Activated CD4-positive, alpha-beta T cell treated with anti-CD3 and anti-CD28 coated beads, Interleukin-2, amount 50 U/mL, for 24 hours (primary cell): ENCODE results near the gene UBAP1.
"Not testable (repeated sequence)": the region's sequence is repeated elsewhere in the genome, so short reads cannot be mapped to it uniquely, and the experiment has no call there.

Experiments
- DNase-seq, 2 donors: peaks; one replicate each; pipeline ENCODE4 v3.0.0-alpha.2; 2020; ENCODE audit warnings: low read depth in 1 of 2, low spot score in 1 of 2

Gene UBAP1

GRCh38 chr9:34256987-34257585, 78.2 kb downstream of the UBAP1 start:
- no peak for DNase-seq

- no peak for DNase-seq
Observed at GRCh38 chr9:34259315-34259714, 80.5 kb downstream of the UBAP1 start.

DNA sequence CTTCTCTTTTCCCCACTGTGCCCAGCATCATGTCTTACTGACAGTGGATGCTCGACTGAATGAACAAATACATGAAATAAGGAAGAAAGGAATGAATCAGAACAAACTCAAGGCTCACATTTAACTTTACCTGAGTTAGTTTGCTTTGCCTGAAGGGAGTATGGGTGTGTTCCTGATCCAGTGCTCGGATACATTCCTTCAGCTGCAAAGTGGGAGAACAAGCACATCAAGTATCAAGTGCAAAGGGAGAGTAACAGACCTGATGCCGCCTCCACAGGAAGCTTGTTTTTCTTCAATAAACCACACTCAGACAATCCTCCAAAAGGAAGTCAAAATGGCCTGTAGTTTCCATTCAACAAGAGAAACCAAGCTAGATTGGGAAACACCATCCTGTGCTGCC, 84.1 kb downstream of the UBAP1 start:
- no peak for DNase-seq

- no peak for DNase-seq
Observed at GRCh38 chr9:34267660-34268059, 88.8 kb downstream of the UBAP1 start.

GRCh38 chr9:34271265-34272006, 92.6 kb downstream of the UBAP1 start:
- no peak for DNase-seq

DNA sequence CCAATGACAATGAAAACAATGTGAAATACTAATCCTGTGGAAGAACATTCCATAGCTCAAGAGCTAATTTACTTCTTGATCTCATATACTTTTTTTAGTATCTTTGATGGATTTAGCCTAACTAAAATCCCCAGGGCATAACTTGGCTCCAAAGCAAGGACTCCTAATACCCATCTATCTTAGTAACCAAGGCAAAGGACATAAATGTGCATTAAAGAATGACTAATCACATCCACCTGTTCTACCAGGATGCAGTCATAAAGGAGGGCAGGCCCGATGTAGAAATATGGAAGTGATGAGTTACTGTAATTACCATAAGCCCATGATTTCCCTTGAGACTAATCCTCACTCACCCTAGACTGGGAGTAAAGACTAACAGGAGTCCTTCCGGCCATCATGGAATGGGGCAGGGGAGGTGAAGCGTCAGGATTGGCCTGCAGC, 93.3 kb downstream of the UBAP1 start:
- DNase-seq = no peak

GRCh38 chr9:34273588-34273987, 94.7 kb downstream of the UBAP1 start:
- not testable (repeated sequence) for DNase-seq

- DNase-seq = no peak
Observed at GRCh38 chr9:34275811-34276210, 97.0 kb downstream of the UBAP1 start.

DNA sequence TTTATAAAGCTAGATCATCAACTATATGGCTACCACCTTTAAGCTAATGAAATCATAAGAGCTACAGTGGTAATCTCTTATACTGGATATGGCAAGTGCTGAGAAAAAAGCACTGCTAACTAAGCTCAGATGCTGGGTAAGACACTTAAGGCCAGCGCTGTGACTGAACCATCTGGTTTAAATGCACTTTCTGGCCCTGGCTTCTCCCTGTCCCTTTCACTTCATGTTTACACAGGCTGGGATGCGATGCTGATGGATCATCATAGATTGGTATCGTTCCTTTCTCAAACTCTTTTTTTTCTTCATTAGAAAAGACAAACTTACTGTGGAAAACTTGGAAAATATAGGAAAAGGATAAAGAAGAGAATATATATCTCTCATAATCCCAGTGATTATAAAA, 97.9 kb downstream of the UBAP1 start:
- DNase-seq = no peak

DNA sequence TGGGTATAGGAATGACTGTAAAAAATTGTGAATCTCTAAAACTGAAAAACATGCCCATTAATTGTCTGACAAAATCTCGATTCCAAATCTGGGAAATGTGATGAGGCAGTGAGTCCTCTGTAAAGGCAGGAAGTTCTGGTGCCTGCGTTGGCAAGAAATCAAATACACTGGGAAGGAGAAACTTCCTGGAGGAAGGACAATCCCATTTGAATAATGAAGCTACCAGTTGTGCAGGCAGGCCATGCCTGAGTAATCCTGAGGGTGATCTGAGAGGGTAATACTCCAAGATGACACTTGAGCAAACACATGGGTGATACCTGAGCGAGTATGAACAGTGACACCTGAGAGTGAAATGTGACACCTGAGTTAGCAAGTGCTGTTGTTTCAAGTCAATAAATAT, 100.6 kb downstream of the UBAP1 start:
- DNase-seq = no peak

DNA sequence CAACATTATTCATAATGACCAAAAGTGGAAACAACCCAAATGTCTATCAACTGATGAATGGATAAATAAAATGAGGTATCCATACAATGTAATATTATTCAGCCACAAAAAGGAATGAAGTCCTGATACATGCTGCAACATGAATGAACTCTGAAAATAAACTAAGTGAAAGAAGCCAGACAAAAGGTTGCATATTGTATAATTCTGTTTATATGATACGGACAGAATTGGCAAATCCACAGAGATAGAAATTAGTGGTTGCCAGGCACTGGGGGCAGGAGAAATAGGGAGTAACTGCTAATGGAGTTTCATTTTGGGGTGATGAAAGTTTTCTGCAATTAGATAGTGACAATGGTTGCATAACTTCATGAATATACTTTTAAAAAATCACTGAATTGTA, 103.3 kb downstream of the UBAP1 start:
- no peak for DNase-seq

GRCh38 chr9:34289159-34289558, 110.3 kb downstream of the UBAP1 start:
- no peak for DNase-seq

DNA sequence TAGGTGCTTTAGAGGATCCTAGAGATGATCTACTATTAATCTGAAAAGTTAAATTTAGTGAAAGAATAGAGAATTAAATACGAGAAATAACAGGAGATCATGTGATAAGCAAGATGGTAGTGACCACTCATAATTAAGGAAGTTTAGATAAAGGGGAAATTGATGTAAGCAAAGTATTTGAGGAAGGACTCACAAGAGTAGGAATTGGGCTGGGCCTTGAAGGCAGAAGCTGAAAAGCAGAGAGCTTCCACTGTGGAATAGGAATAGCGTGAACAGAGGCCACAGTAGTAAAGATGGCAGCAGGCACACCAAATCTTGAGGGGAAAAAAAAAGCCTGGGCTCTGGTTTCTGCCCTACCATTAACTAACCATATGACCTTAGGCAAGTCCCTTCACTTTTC, 112.2 kb downstream of the UBAP1 start:
- no peak for DNase-seq

DNA sequence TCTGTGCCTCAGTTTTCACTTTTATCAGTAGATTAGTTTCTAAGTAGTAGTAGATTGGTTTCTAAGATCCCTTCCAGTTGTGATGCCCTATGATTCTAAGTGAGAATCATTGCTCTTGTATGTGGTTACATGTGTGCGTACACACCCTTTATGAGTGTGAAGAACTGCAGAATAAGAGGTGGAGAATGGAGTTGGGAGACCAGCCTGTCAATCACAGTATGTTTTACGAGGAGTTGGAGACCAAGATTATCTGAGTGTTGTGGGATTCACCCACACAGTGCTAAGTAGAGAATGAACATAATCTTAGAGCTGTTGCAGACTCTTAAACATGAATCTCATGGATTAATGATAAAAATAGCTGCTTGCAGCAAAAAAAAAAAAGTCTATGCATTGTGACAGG, 112.6 kb downstream of the UBAP1 start:
- no peak for DNase-seq

- DNase-seq = no peak
Observed at GRCh38 chr9:34292552-34292951, 113.7 kb downstream of the UBAP1 start.

GRCh38 chr9:34301064-34301463, 122.2 kb downstream of the UBAP1 start:
- DNase-seq = not testable (repeated sequence)
